ENCODE results near the gene REXO5.
"Not testable (repeated sequence)": the region's sequence is repeated elsewhere in the genome, so short reads cannot be mapped to it uniquely, and the experiment has no call there.

REXO5 gene, protein sequence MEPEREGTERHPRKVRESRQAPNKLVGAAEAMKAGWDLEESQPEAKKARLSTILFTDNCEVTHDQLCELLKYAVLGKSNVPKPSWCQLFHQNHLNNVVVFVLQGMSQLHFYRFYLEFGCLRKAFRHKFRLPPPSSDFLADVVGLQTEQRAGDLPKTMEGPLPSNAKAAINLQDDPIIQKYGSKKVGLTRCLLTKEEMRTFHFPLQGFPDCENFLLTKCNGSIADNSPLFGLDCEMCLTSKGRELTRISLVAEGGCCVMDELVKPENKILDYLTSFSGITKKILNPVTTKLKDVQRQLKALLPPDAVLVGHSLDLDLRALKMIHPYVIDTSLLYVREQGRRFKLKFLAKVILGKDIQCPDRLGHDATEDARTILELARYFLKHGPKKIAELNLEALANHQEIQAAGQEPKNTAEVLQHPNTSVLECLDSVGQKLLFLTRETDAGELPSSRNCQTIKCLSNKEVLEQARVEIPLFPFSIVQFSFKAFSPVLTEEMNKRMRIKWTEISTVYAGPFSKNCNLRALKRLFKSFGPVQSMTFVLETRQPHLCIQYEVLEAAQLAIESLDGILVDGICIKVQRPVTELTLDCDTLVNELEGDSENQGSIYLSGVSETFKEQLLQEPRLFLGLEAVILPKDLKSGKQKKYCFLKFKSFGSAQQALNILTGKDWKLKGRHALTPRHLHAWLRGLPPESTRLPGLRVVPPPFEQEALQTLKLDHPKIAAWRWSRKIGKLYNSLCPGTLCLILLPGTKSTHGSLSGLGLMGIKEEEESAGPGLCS

DNA sequence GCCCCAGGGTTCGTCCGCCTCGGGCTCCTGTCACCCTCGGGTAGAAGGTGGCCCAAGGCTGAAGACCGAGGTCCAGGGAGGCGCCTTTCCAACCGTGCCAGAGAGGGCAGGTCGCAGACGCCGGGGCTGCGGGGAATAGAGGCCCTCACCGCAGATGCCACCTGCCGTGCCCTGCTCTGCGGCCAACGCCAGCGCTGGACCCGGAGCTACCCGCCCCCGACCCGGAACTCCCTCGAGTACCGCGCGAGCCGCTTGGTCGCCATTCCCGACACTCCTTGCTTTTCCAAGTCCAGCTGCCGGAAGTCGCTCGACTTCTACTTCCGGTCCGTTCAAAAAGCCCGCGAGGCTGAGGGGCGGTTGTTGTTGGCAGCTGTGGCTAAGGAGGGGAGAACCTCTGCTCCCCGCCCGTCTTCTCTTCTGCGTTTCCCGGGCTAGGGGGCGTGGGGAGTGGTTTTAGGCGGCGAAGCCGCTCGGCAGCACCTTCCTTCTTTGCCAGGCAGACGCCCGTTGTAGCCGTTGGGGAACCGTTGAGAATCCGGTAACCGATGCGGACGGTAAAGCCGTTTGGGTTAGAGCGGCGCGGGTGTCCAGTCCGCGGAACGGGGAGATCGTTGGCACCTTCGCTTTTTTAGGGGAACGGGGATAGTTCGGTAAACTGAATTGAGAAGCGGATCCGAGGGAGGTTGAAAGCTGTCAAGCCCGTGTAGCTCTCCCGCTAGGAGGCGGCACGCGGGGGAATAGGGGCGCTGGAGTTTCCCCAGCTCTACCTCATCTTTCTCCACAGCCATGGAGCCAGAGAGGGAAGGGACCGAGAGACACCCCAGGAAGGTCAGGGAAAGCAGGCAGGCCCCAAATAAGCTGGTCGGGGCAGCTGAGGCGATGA, at the start of gene REXO5, which contains the start of gene ERI2:
REXO5 (plus strand) TSS at position 360 of the 883 bp plus-strand sequence; CDS start at position 787, 427 bp downstream.
ERI2 (minus strand) TSS at position 305 of the 883 bp plus-strand sequence; CDS start at position 263, 42 bp downstream.
- peak within 1 kb of the TSS; percentile 83 to 86 for H3K4me3 ChIP-seq (ENCODE audit: low read depth in 1 of 2, low read length in 2 of 2)
- no peaks in the 10 kb centered on the region for H3K36me3 ChIP-seq (ENCODE audit: control insufficient read depth in 1 of 2, insufficient read depth in 2 of 2, low read length in 2 of 2)
- H3K27me3 ChIP-seq (ENCODE audit: low read depth, low read length), result no peaks in the 10 kb centered on the region
- peaks cover 3 to 4% of the 10 kb centered on the region in 2 donors for H3K4me1 ChIP-seq (ENCODE audit: control insufficient read depth in 1 of 2, insufficient read depth in 2 of 2, low read length in 2 of 2)
- no peaks in the 10 kb centered on the region for H3K9me3 ChIP-seq (ENCODE audit: control insufficient read depth in 1 of 2, low read length in 2 of 2)
- H3K27ac ChIP-seq (ENCODE audit: low read length), result peak within 1 kb of the TSS; percentile 88

- peaks cover 0 to 4% of the 10 kb centered on the region in 2 donors for H3K4me1 ChIP-seq (ENCODE audit: control insufficient read depth in 1 of 2, insufficient read depth in 2 of 2, low read length in 2 of 2)
- H3K36me3 ChIP-seq (ENCODE audit: control insufficient read depth in 1 of 2, insufficient read depth in 2 of 2, low read length in 2 of 2), result no peaks in the 10 kb centered on the region
- no peak overlapping the region for H3K4me3 ChIP-seq (ENCODE audit: low read depth in 1 of 2, low read length in 2 of 2)
- no peaks in the 10 kb centered on the region for H3K27me3 ChIP-seq (ENCODE audit: low read depth, low read length)
- H3K27ac ChIP-seq (ENCODE audit: low read length), result no peak overlapping the region
- H3K9me3 ChIP-seq (ENCODE audit: control insufficient read depth in 1 of 2, low read length in 2 of 2), result no peaks in the 10 kb centered on the region
Observed at GRCh38 chr16:20760346-20760745, 46.0 kb upstream of the REXO5 start.

GRCh38 chr16:20761175-20761574, 45.2 kb upstream of the REXO5 start:
- Histone ChIP-seq H3K4me3 (ENCODE audit: low read depth in 1 of 2, low read length in 2 of 2) (no peak overlapping the region), H3K36me3 (ENCODE audit: control insufficient read depth in 1 of 2, insufficient read depth in 2 of 2, low read length in 2 of 2) (no peaks in the 10 kb centered on the region), H3K4me1 (ENCODE audit: control insufficient read depth in 1 of 2, insufficient read depth in 2 of 2, low read length in 2 of 2) (peaks cover 0 to 4% of the 10 kb centered on the region in 2 donors), H3K27me3 (ENCODE audit: low read depth, low read length) (no peaks in the 10 kb centered on the region), H3K9me3 (ENCODE audit: control insufficient read depth in 1 of 2, low read length in 2 of 2) (no peaks in the 10 kb centered on the region), H3K27ac (ENCODE audit: low read length) (no peak overlapping the region)

GRCh38 chr16:20762404-20763123, 43.8 kb upstream of the REXO5 start:
- H3K4me1 ChIP-seq (ENCODE audit: control insufficient read depth in 1 of 2, insufficient read depth in 2 of 2, low read length in 2 of 2), result peaks cover 0 to 4% of the 10 kb centered on the region in 2 donors
- H3K36me3 ChIP-seq (ENCODE audit: control insufficient read depth in 1 of 2, insufficient read depth in 2 of 2, low read length in 2 of 2), result no peaks in the 10 kb centered on the region
- H3K27me3 ChIP-seq (ENCODE audit: low read depth, low read length), result no peaks in the 10 kb centered on the region
- H3K4me3 ChIP-seq (ENCODE audit: low read depth in 1 of 2, low read length in 2 of 2), result peak overlapping the region in 1 of 2 donors; percentile 59
- no peaks in the 10 kb centered on the region for H3K9me3 ChIP-seq (ENCODE audit: control insufficient read depth in 1 of 2, low read length in 2 of 2)
- H3K27ac ChIP-seq (ENCODE audit: low read length), result peak overlapping the region; percentile 67

GRCh38 chr16:20763461-20764232, 42.7 kb upstream of the REXO5 start, which contains the start of gene ACSM3:
Gene ACSM3, plus strand, starts transcription at chr16:20764014. Its CDS starts 6,021 bp downstream, at chr16:20770035.
- H3K9me3 ChIP-seq (ENCODE audit: control insufficient read depth in 1 of 2, low read length in 2 of 2), result no peaks in the 10 kb centered on the region
- H3K27ac ChIP-seq (ENCODE audit: low read length), result peak within 1 kb of the TSS; percentile 67
- H3K4me1 ChIP-seq (ENCODE audit: control insufficient read depth in 1 of 2, insufficient read depth in 2 of 2, low read length in 2 of 2), result peaks cover 0 to 4% of the 10 kb centered on the region in 2 donors
- peak within 1 kb of the TSS; percentile 59 to 67 for H3K4me3 ChIP-seq (ENCODE audit: low read depth in 1 of 2, low read length in 2 of 2)
- H3K36me3 ChIP-seq (ENCODE audit: control insufficient read depth in 1 of 2, insufficient read depth in 2 of 2, low read length in 2 of 2), result no peaks in the 10 kb centered on the region
- no peaks in the 10 kb centered on the region for H3K27me3 ChIP-seq (ENCODE audit: low read depth, low read length)

DNA sequence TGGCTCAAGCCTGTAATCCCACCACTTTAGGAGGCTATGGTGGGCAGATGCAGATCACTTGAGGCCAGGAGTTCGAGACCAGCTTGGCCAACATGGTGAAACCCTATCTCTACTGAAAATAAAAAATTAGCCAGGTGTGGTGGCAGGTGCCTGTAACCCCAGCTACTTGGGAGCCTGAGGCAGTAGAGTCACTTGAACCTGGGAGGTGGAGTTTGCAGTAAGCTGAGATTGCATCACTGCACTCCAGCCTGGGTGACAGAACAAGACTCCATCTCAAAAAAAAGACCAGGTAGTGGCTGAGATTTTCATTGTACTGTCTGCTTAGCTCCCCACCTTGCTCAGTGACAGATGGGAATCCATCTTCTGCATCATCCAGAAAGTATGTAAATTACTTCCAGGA, 41.9 kb upstream of the REXO5 start:
- not testable (repeated sequence) for H3K4me3 ChIP-seq (ENCODE audit: low read depth in 1 of 2, low read length in 2 of 2); H3K4me1 ChIP-seq (ENCODE audit: control insufficient read depth in 1 of 2, insufficient read depth in 2 of 2, low read length in 2 of 2); H3K27ac ChIP-seq (ENCODE audit: low read length); H3K27me3 ChIP-seq (ENCODE audit: low read depth, low read length); H3K36me3 ChIP-seq (ENCODE audit: control insufficient read depth in 1 of 2, insufficient read depth in 2 of 2, low read length in 2 of 2); H3K9me3 ChIP-seq (ENCODE audit: control insufficient read depth in 1 of 2, low read length in 2 of 2)

GRCh38 chr16:20765732-20766131, 40.6 kb upstream of the REXO5 start:
- Histone ChIP-seq H3K27me3 (ENCODE audit: low read depth, low read length) (no peaks in the 10 kb centered on the region), H3K4me1 (ENCODE audit: control insufficient read depth in 1 of 2, insufficient read depth in 2 of 2, low read length in 2 of 2) (peaks cover 0 to 4% of the 10 kb centered on the region in 2 donors), H3K4me3 (ENCODE audit: low read depth in 1 of 2, low read length in 2 of 2) (no peak overlapping the region), H3K36me3 (ENCODE audit: control insufficient read depth in 1 of 2, insufficient read depth in 2 of 2, low read length in 2 of 2) (no peaks in the 10 kb centered on the region), H3K9me3 (ENCODE audit: control insufficient read depth in 1 of 2, low read length in 2 of 2) (no peaks in the 10 kb centered on the region), H3K27ac (ENCODE audit: low read length) (no peak overlapping the region)

- no peaks in the 10 kb centered on the region for H3K36me3 ChIP-seq (ENCODE audit: control insufficient read depth in 1 of 2, insufficient read depth in 2 of 2, low read length in 2 of 2)
- no peak overlapping the region for H3K4me3 ChIP-seq (ENCODE audit: low read depth in 1 of 2, low read length in 2 of 2)
- H3K4me1 ChIP-seq (ENCODE audit: control insufficient read depth in 1 of 2, insufficient read depth in 2 of 2, low read length in 2 of 2), result peaks cover 0 to 4% of the 10 kb centered on the region in 2 donors
- no peaks in the 10 kb centered on the region for H3K9me3 ChIP-seq (ENCODE audit: control insufficient read depth in 1 of 2, low read length in 2 of 2)
- no peaks in the 10 kb centered on the region for H3K27me3 ChIP-seq (ENCODE audit: low read depth, low read length)
- no peak overlapping the region for H3K27ac ChIP-seq (ENCODE audit: low read length)
Observed at GRCh38 chr16:20766294-20766693, 40.0 kb upstream of the REXO5 start.

- H3K4me3 ChIP-seq (ENCODE audit: low read depth in 1 of 2, low read length in 2 of 2), result no peak overlapping the region
- peaks cover 0 to 4% of the 10 kb centered on the region in 2 donors for H3K4me1 ChIP-seq (ENCODE audit: control insufficient read depth in 1 of 2, insufficient read depth in 2 of 2, low read length in 2 of 2)
- H3K27ac ChIP-seq (ENCODE audit: low read length), result no peak overlapping the region
- no peaks in the 10 kb centered on the region for H3K27me3 ChIP-seq (ENCODE audit: low read depth, low read length)
- no peaks in the 10 kb centered on the region for H3K36me3 ChIP-seq (ENCODE audit: control insufficient read depth in 1 of 2, insufficient read depth in 2 of 2, low read length in 2 of 2)
- H3K9me3 ChIP-seq (ENCODE audit: control insufficient read depth in 1 of 2, low read length in 2 of 2), result no peaks in the 10 kb centered on the region
Observed at GRCh38 chr16:20767577-20767976, 38.8 kb upstream of the REXO5 start.

- Histone ChIP-seq H3K27me3 (ENCODE audit: low read depth, low read length) (no peaks in the 10 kb centered on the region), H3K27ac (ENCODE audit: low read length) (no peak overlapping the region), H3K4me3 (ENCODE audit: low read depth in 1 of 2, low read length in 2 of 2) (no peak overlapping the region), H3K36me3 (ENCODE audit: control insufficient read depth in 1 of 2, insufficient read depth in 2 of 2, low read length in 2 of 2) (no peaks in the 10 kb centered on the region), H3K9me3 (ENCODE audit: control insufficient read depth in 1 of 2, low read length in 2 of 2) (no peaks in the 10 kb centered on the region), H3K4me1 (ENCODE audit: control insufficient read depth in 1 of 2, insufficient read depth in 2 of 2, low read length in 2 of 2) (no peaks in the 10 kb centered on the region)
Observed at GRCh38 chr16:20768121-20768520, 38.2 kb upstream of the REXO5 start.

Data from muscle layer of duodenum (tissue), 2 donors.